HFFc6 (cell line): ENCODE data around the gene KIAA1755. TPM values are rescaled to one million over a fixed set of nuclear protein-coding genes. Genes with fewer than 3 reads are reported as not detected.
"Not testable (repeated sequence)": the region's sequence is repeated elsewhere in the genome, so short reads cannot be mapped to it uniquely, and the experiment has no call there.

Experiments
- DNase-seq: peaks from one replicate; pipeline ENCODE4 v3.0.0-alpha.2; 2018
- H3K27ac Mint-ChIP-seq: 2 replicates; pipeline ENCODE4 v1.8.0; 2020; ENCODE audit warnings: mild to moderate bottlenecking, mixed read lengths
- H3K27me3 Mint-ChIP-seq: 2 replicates; pipeline ENCODE4 v1.8.0; 2021; ENCODE audit warnings: mild to moderate bottlenecking, moderate library complexity, mixed read lengths; ENCODE audit not compliant: insufficient read depth
- H3K36me3 Mint-ChIP-seq: 2 replicates; pipeline ENCODE4 v1.8.0; 2021; ENCODE audit warnings: low read depth, mixed read lengths
- H3K4me1 Mint-ChIP-seq: 2 replicates; pipeline ENCODE4 v1.8.0; 2020; ENCODE audit warnings: low read depth, mixed read lengths
- H3K4me3 Mint-ChIP-seq: 2 replicates; pipeline ENCODE4 v1.8.0; 2020; ENCODE audit warnings: mild to moderate bottlenecking, moderate library complexity, mixed read lengths
- H3K9me3 Mint-ChIP-seq: 2 replicates; pipeline ENCODE4 v1.8.0; 2020; ENCODE audit warnings: mild to moderate bottlenecking, mixed read lengths
- total RNA-seq, 6 experiments: library from RNA; stranded (reverse); fragmentation: NEBNext Ultra II Directional; extraction: Animal tissue kit (Norgen Biotek cat#: 25700); gene quantifications; 2 replicates in 1 of 6; 3 replicates in 5 of 6; pipeline ENCODE4 v1.2.3, GENCODE V29; 2021
- TF ChIP-seq, protein P1 (sequence below): fragments of 200-600 bp; sonication (generic); IDR thresholded peaks from 2 replicates; pipeline ENCODE4 v1.5.0; 2021; ENCODE audit warnings: antibody characterized with exemption, mild to moderate bottlenecking

Gene KIAA1755
- total RNA-seq, 6 experiments from 2014 or later: 1.2 to 4.4 (median 2.2) TPM

DNA sequence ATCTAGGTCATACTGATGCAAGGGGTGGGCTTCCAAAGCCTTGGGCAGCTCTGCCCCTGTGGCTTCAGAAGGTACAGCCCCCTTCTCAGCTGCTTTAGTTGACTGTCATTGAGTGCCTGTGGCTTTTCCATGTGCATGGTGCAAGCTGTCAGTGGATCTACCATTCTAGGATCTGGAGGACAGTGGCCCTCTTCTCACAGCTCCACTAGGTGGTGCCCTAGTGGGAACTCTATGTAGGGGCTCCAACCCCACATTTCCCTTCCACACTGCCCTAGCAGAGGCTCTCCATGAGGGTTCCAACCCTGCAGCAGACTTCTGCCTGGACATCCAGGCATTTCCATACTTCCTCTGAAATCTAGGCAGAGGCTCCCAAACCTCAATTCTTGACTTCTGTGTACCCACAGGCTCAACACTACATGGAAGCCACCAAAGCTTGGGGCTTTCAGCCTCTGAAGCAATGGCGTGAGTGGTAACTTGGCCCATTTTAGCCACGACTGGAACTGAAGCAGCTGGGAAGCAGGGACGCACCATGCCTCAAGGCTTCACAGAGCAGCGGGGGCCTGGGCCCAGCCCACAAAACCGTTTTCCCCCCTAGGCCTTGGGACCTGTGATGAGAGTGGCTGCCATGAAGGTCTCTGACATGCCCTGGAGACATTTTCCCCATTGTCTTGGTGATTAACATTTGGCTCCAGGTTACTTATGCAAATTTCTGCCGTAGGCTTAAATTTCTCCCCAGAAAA lies 20.8 kb upstream of the KIAA1755 start:
- H3K4me1 Mint-ChIP-seq: peaks cover 43% of the 10 kb centered on the region
- H3K27me3 Mint-ChIP-seq, H3K27ac Mint-ChIP-seq, H3K9me3 Mint-ChIP-seq, DNase-seq, H3K4me3 Mint-ChIP-seq: not testable (repeated sequence)
- TF ChIP-seq, protein P1, sequence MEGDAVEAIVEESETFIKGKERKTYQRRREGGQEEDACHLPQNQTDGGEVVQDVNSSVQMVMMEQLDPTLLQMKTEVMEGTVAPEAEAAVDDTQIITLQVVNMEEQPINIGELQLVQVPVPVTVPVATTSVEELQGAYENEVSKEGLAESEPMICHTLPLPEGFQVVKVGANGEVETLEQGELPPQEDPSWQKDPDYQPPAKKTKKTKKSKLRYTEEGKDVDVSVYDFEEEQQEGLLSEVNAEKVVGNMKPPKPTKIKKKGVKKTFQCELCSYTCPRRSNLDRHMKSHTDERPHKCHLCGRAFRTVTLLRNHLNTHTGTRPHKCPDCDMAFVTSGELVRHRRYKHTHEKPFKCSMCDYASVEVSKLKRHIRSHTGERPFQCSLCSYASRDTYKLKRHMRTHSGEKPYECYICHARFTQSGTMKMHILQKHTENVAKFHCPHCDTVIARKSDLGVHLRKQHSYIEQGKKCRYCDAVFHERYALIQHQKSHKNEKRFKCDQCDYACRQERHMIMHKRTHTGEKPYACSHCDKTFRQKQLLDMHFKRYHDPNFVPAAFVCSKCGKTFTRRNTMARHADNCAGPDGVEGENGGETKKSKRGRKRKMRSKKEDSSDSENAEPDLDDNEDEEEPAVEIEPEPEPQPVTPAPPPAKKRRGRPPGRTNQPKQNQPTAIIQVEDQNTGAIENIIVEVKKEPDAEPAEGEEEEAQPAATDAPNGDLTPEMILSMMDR: peak; percentile 50
- peaks cover 15% of the 10 kb centered on the region for H3K36me3 Mint-ChIP-seq

DNA sequence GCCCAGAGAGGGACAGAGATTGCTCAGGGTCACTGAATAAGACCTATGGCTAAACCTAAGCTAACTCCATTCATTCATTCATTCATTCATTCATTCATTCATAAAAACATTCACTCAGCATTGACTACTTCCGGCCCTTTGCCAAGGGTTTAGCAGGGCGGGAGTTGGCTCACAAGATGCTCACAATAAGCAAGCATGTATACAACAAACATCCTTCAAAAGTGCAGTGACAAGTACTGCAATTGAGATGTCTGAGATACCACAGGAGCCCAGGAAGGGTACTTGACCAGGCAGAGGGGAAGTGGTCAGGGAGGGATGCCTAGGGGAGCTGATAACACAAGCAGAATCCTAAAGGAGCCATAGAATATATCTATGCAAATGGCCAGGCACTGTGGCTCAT lies 18.2 kb upstream of the KIAA1755 start:
- Mint-ChIP-seq H3K36me3 (peaks cover 10% of the 10 kb centered on the region; the same call in 1 of the 2 replicates), H3K27me3 (peaks cover 4% of the 10 kb centered on the region), H3K9me3 (peaks cover 10% of the 10 kb centered on the region; the same call in 1 of the 2 replicates), H3K4me3 (no peak overlapping the region; the same call in 1 of the 2 replicates), H3K27ac (no peak overlapping the region), H3K4me1 (peaks cover 66% of the 10 kb centered on the region)
- DNase-seq: no peak
- TF ChIP-seq, protein P1: no peak

DNA sequence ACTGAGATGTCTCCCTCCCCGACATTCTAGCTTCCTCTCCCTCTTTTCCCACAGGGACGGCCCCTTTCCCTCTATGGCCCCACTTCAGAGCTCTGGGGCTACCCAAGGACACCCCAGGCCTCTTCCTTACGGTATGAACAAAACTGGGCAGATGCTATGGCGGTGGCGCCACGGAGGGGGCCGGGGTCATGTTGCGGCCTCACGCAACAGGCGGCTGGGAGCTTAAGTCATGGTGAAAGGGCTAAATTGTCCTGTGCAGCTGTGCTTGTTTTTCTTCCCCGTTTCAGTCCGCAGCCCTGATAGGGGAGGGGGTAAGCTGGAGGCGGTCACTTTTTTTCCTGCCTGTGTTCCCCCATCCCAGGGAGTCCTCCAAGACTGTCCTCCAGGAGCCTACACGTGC lies 17.6 kb upstream of the KIAA1755 start:
- H3K9me3 Mint-ChIP-seq: peaks cover 10% of the 10 kb centered on the region; the same call in 1 of the 2 replicates
- no peak for DNase-seq
- peaks cover 10% of the 10 kb centered on the region; the same call in 1 of the 2 replicates for H3K36me3 Mint-ChIP-seq
- H3K27ac Mint-ChIP-seq: peak overlapping the region; percentile 54; the same call in 1 of the 2 replicates
- H3K27me3 Mint-ChIP-seq: peaks cover 4% of the 10 kb centered on the region
- TF ChIP-seq, protein P1: no peak
- peaks cover 73% of the 10 kb centered on the region for H3K4me1 Mint-ChIP-seq
- H3K4me3 Mint-ChIP-seq: no peak overlapping the region

DNA sequence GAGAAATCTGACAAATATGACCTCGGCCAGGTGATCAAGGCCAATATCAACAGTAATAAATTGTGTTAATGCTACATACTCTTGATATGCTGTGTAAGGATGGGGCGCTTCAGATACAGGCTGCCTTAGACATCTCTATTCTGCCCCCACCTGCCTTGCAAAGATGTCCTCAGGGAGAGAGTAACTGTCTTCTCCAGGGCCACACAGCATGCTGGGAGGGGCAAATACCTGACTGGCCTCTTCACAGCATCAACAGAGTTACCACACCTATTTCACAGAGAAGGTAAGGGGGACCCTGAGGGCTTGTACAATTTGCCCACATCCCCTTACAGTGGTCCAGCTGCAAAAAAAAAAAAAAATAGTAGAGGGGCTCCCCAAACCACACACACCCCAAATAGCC lies 17.2 kb upstream of the KIAA1755 start:
- Mint-ChIP-seq H3K4me3 (no peak overlapping the region), H3K4me1 (peaks cover 77% of the 10 kb centered on the region), H3K27ac (peak overlapping the region; percentile 54), H3K27me3 (peaks cover 2% of the 10 kb centered on the region; the same call in 1 of the 2 replicates), H3K36me3 (peaks cover 10% of the 10 kb centered on the region; the same call in 1 of the 2 replicates), H3K9me3 (peaks cover 10% of the 10 kb centered on the region; the same call in 1 of the 2 replicates)
- TF ChIP-seq, protein P1: no peak
- no peak for DNase-seq

DNA sequence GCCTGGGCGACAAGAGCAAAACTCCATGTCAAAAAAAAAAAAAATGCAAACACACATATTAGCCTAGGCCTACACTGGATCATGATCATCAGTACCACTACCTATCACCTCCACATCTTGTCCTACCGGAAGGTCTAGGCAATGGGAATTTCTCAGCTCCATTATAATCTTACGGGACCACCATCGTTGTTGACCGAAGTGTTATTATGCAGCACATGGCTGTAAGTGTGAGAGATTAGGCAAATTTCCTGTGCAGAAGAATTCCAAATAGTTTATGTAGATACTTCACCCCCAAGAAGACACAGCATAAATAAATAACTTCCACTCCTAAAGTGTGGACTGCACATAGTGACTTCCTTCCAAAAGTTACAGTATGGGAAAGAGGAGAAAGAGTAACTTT lies 16.8 kb upstream of the KIAA1755 start:
- peaks cover 10% of the 10 kb centered on the region; the same call in 1 of the 2 replicates for H3K9me3 Mint-ChIP-seq
- peak overlapping the region; percentile 49 for H3K27ac Mint-ChIP-seq
- H3K4me1 Mint-ChIP-seq: peaks cover 81% of the 10 kb centered on the region
- H3K4me3 Mint-ChIP-seq: no peak overlapping the region
- no peak for DNase-seq
- H3K36me3 Mint-ChIP-seq: peaks cover 10% of the 10 kb centered on the region; the same call in 1 of the 2 replicates
- TF ChIP-seq, protein P1: no peak
- peaks cover 2% of the 10 kb centered on the region; the same call in 1 of the 2 replicates for H3K27me3 Mint-ChIP-seq
